ENCODE measurements around the gene UGT1A10. TPM values are rescaled to one million over a fixed set of nuclear protein-coding genes. Genes with fewer than 3 reads are reported as not detected.

The UGT1A10 gene
- total RNA-seq, 1 experiment from 2014 or later = not detected

- Histone ChIP-seq H2AFZ (ENCODE audit: low read depth, low read length, poor library complexity, severe bottlenecking) (no peak overlapping the region), H3K9me3 (ENCODE audit: control insufficient read depth in 1 of 2, insufficient read depth in 1 of 2, low read depth in 1 of 2, low read length in 2 of 2) (no peaks in the 10 kb centered on the region), H3K79me2 (ENCODE audit: insufficient read depth, low read length) (no peaks in the 10 kb centered on the region)
Measured at GRCh38 chr2:233816771-233817170, 180.5 kb downstream of the UGT1A10 start.

GRCh38 chr2:233817361-233817911, 181.2 kb downstream of the UGT1A10 start:
- no peaks in the 10 kb centered on the region for H3K4me1 ChIP-seq (ENCODE audit: control insufficient read depth in 1 of 2, insufficient read depth in 2 of 2, low read length in 2 of 2)
- ChIA-PET CTCF (no interaction called here), RAD21 (ENCODE audit: low non-redundant PET in 1 of 2, low total read pairs in 2 of 2, uncharacterized antibody in 2 of 2, unreplicated experiment in 2 of 2) (no interaction called here), POLR2A (no interaction called here)
- H2AFZ ChIP-seq (ENCODE audit: low read depth, low read length, poor library complexity, severe bottlenecking) = no peak overlapping the region
- H3K36me3 ChIP-seq (ENCODE audit: control insufficient read depth in 1 of 2, insufficient read depth in 2 of 2, low read length in 2 of 2) = no peaks in the 10 kb centered on the region
- intact Hi-C loops (cut with micrococcal nuclease) = no loop called here
- no peaks in the 10 kb centered on the region for H4K20me1 ChIP-seq (ENCODE audit: insufficient read depth)
- no TSS peak for BruUV-seq (replicated peaks)
- no peak overlapping the region for H3K27ac ChIP-seq (ENCODE audit: low read depth, low read length)
- ATAC-seq = no peak
- no peaks in the 10 kb centered on the region for H3K9me2 ChIP-seq (ENCODE audit: insufficient read depth)
- no peaks in the 10 kb centered on the region for H3K27me3 ChIP-seq (ENCODE audit: insufficient read depth, low read length)
- no peaks in the 10 kb centered on the region for H3K9me3 ChIP-seq (ENCODE audit: control insufficient read depth in 1 of 2, insufficient read depth in 1 of 2, low read depth in 1 of 2, low read length in 2 of 2)
- H3K4me3 ChIP-seq (replicated peaks in 1 of 2; ENCODE audit: low read depth in 1 of 2, low read length in 2 of 2) = no peak overlapping the region
- no peaks in the 10 kb centered on the region for H3K79me2 ChIP-seq (ENCODE audit: insufficient read depth, low read length)
- H3K9ac ChIP-seq (ENCODE audit: low read length) = no peak overlapping the region
- no peak for DNase-seq (ENCODE audit: low read depth, low spot score)
- no peak for TF ChIP-seq CEBPB (IDR thresholded peaks at IDR 0.05; ENCODE audit: low read depth)
- TF ChIP-seq ELF1 (IDR thresholded peaks at IDR 0.05; ENCODE audit: borderline replicate concordance, low read depth) = no peak
- TF ChIP-seq RAD21 (IDR thresholded peaks at IDR 0.05; ENCODE audit: low read depth) = no peak
- no peak for TF ChIP-seq CBX3 (IDR thresholded peaks at IDR 0.05; ENCODE audit: low read depth)
- TF ChIP-seq SP1 (IDR thresholded peaks at IDR 0.05; ENCODE audit: low read depth) = no peak
- no peak for TF ChIP-seq TCF7L2 (IDR thresholded peaks at IDR 0.05; ENCODE audit: borderline replicate concordance, extremely low read depth, insufficient read depth, insufficient read length)
- TF ChIP-seq ATF3 (IDR thresholded peaks at IDR 0.05) = no peak
- no peak for TF ChIP-seq POLR2AphosphoS5 (IDR thresholded peaks at IDR 0.05; ENCODE audit: low read depth, low read length)
- TF ChIP-seq FOSL1 (IDR thresholded peaks at IDR 0.05; ENCODE audit: low read depth) = no peak
- no peak for TF ChIP-seq EZH2 (IDR thresholded peaks at IDR 0.05)
- no peak for TF ChIP-seq JUND (IDR thresholded peaks at IDR 0.05)
- TF ChIP-seq YY1 (IDR thresholded peaks at IDR 0.05; ENCODE audit: extremely low read depth, insufficient replicate concordance, low read depth, low read length) = no peak
- H3K4me2 ChIP-seq (ENCODE audit: low read length) = no peak overlapping the region

More at GRCh38 chr2:233816771-233817170, 180.5 kb downstream of the UGT1A10 start:
- H3K9ac ChIP-seq (ENCODE audit: low read length) = no peak overlapping the region
- no peak overlapping the region for H3K4me3 ChIP-seq (replicated peaks in 1 of 2; ENCODE audit: low read depth in 1 of 2, low read length in 2 of 2)
- DNase-seq (ENCODE audit: low read depth, low spot score) (no peak), ATAC-seq (no peak)
- RAD21 ChIA-PET (ENCODE audit: low non-redundant PET in 1 of 2, low total read pairs in 2 of 2, uncharacterized antibody in 2 of 2, unreplicated experiment in 2 of 2) = no interaction called here
- H3K4me2 ChIP-seq (ENCODE audit: low read length) = no peak overlapping the region
- H3K36me3 ChIP-seq (ENCODE audit: control insufficient read depth in 1 of 2, insufficient read depth in 2 of 2, low read length in 2 of 2) = no peaks in the 10 kb centered on the region
- H4K20me1 ChIP-seq (ENCODE audit: insufficient read depth) = no peaks in the 10 kb centered on the region
- BruUV-seq (replicated peaks) = no TSS peak
- CTCF ChIA-PET = no interaction called here
- TF ChIP-seq CEBPB (IDR thresholded peaks at IDR 0.05; ENCODE audit: low read depth) (no peak), POLR2A (IDR thresholded peaks at IDR 0.05; ENCODE audit: borderline replicate concordance, extremely low read depth, insufficient read depth, insufficient read length) (no peak), EZH2 (IDR thresholded peaks at IDR 0.05) (no peak), EGR1 (IDR thresholded peaks at IDR 0.05; ENCODE audit: low read depth) (no peak), SRF (IDR thresholded peaks at IDR 0.05; ENCODE audit: low read depth) (no peak)
- POLR2A ChIA-PET = no interaction called here
- no peaks in the 10 kb centered on the region for H3K27me3 ChIP-seq (ENCODE audit: insufficient read depth, low read length)
- no peak overlapping the region for H3K27ac ChIP-seq (ENCODE audit: low read depth, low read length)
- no peaks in the 10 kb centered on the region for H3K9me2 ChIP-seq (ENCODE audit: insufficient read depth)
- no peaks in the 10 kb centered on the region for H3K4me1 ChIP-seq (ENCODE audit: control insufficient read depth in 1 of 2, insufficient read depth in 2 of 2, low read length in 2 of 2)
- intact Hi-C loops (cut with micrococcal nuclease) = no loop called here

Data from HCT116 (cell line).